ENCODE data around the gene ABHD13.

DNA sequence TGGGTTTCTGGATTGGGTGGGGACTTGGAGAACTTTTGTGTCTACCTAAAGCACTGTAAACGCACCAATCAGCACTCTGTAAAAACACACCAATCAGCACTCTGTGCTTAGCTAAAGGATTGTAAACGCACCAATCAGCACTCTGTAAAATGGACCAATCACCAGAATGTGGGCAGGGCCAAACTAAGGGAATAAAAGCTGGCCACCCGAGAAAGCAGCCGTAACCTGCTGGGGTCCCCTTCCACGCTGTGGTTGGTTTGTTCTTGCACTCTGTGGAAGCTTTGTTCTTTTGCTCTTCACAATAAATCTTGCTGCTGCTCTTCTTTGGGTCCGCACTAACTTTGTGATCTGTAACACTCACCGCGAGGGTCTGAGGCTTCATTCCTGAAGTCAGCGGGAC is 40.1 kb upstream of the ABHD13 start:
- TF ChIP-seq GATA3 (IDR thresholded peaks at IDR 0.05; ENCODE audit: low read depth, low read length) (no peak), GATA2 (IDR thresholded peaks at IDR 0.05; ENCODE audit: low read depth, low read length) (no peak)

All from SH-SY5Y (cell line).